MV-4-11 (cell line): ENCODE results near the gene CD28.

Source experiments
- DNase-seq: peaks from one replicate; lab custom pipeline; 2025; lab: John Stamatoyannopoulos, UW

Gene CD28

GRCh38 chr2:203718087-203718486 is 11.6 kb downstream of the CD28 start:
- peak; percentile 31 for DNase-seq

- no peak for DNase-seq
Observed at GRCh38 chr2:203719456-203720410, 13.3 kb downstream of the CD28 start.

GRCh38 chr2:203720915-203721672 is 14.7 kb downstream of the CD28 start:
- no peak for DNase-seq

GRCh38 chr2:203721781-203722300 is 15.4 kb downstream of the CD28 start:
- DNase-seq: no peak

GRCh38 chr2:203722411-203722810 is 16.0 kb downstream of the CD28 start:
- no peak for DNase-seq

GRCh38 chr2:203728321-203728720 is 21.9 kb downstream of the CD28 start:
- DNase-seq: no peak

GRCh38 chr2:203730076-203730729 is 23.8 kb downstream of the CD28 start:
- peak; percentile 62 for DNase-seq

- no peak for DNase-seq
Observed at GRCh38 chr2:203730883-203731282, 24.4 kb downstream of the CD28 start.

- DNase-seq: no peak
Observed at GRCh38 chr2:203732092-203732952, 25.9 kb downstream of the CD28 start.

GRCh38 chr2:203732953-203733510 is 26.6 kb downstream of the CD28 start:
- no peak for DNase-seq

- no peak for DNase-seq
Observed at GRCh38 chr2:203733684-203734083, 27.2 kb downstream of the CD28 start.

GRCh38 chr2:203734276-203734983 is 28.0 kb downstream of the CD28 start:
- no peak for DNase-seq

GRCh38 chr2:203737360-203737759 is 30.9 kb downstream of the CD28 start:
- DNase-seq: no peak

- no peak for DNase-seq
Observed at GRCh38 chr2:203739351-203739750, 32.9 kb downstream of the CD28 start.

GRCh38 chr2:203740871-203741281 is 34.4 kb downstream of the CD28 start:
- DNase-seq: no peak

GRCh38 chr2:203741566-203741965 is 35.1 kb downstream of the CD28 start:
- no peak for DNase-seq

- no peak for DNase-seq
Observed at GRCh38 chr2:203743441-203743981, 37.1 kb downstream of the CD28 start.

GRCh38 chr2:203744091-203744490 is 37.7 kb downstream of the CD28 start:
- no peak for DNase-seq

- no peak for DNase-seq
Observed at GRCh38 chr2:203745267-203745666, 38.8 kb downstream of the CD28 start.
